Uterus (tissue), 4 donors: ENCODE measurements around the gene MAN2B1. TPM values are rescaled to one million over a fixed set of nuclear protein-coding genes. Genes with fewer than 3 reads are reported as not detected.
"Not testable (repeated sequence)": the region's sequence is repeated elsewhere in the genome, so short reads cannot be mapped to it uniquely, and the experiment has no call there.

ENCODE experiments used
- DNase-seq, 2 donors: peaks; one replicate each; pipeline ENCODE4 v3.0.0-alpha.2; 2019 to 2020
- H3K27ac ChIP-seq, 2 donors: fragments of 200-600 bp; sonication (generic); 1 replicate in 1 of 2; 2 replicates in 1 of 2; pipeline ENCODE4 v1.5.1; 2016 to 2018
- H3K27me3 ChIP-seq, 2 donors: fragments of 200-600 bp; sonication (generic); one replicate each; pipeline ENCODE4 v1.5.1; 2018 to 2019; ENCODE audit warnings: control low read depth in 1 of 2
- H3K36me3 ChIP-seq, 2 donors: fragments of 200-600 bp; sonication (generic); one replicate each; pipeline ENCODE4 v1.5.1; 2019; ENCODE audit warnings: control low read depth in 1 of 2
- H3K4me1 ChIP-seq, 2 donors: fragments of 200-600 bp; sonication (generic); one replicate each; pipeline ENCODE4 v1.5.1; 2018 to 2019; ENCODE audit warnings: control low read depth in 1 of 2
- H3K4me3 ChIP-seq, 2 donors: fragments of 200-600 bp; sonication (generic); 1 replicate in 1 of 2; 2 replicates in 1 of 2; pipeline ENCODE4 v1.5.1; 2018 to 2019; ENCODE audit warnings: mild to moderate bottlenecking in 1 of 2
- H3K9me3 ChIP-seq, 2 donors: fragments of 200-600 bp; sonication (generic); one replicate each; pipeline ENCODE4 v1.5.1; 2019; ENCODE audit warnings: control low read depth in 1 of 2
- CTCF ChIP-seq, 4 experiments: fragments of 200-600 bp in 2 of 4; fragments of 450-650 bp in 2 of 4; sonication (generic) in 2 of 4; IDR thresholded peaks; one replicate each; pipeline ENCODE4 v1.5.1; 2016 to 2019; ENCODE audit warnings: antibody characterized with exemption in 4 of 4, mild to moderate bottlenecking in 2 of 4, moderate library complexity in 1 of 4
- POLR2A ChIP-seq, 2 donors: fragments of 450-650 bp; IDR thresholded peaks; one replicate each; pipeline ENCODE4 v1.6.1; 2016; ENCODE audit warnings: antibody characterized with exemption in 2 of 2, mild to moderate bottlenecking in 1 of 2, moderate library complexity in 1 of 2
- intact Hi-C: fragments of 100-400 bp; cut with DNase I; formaldehyde crosslinking; loops from one replicate; pipeline ENCODE4 v1.15.1; 2023; ENCODE audit warnings: low total_unique reads
- total RNA-seq, 4 donors: library from RNA; depleted of rRNA in 3 of 4; stranded (reverse); fragments of >200 nt in 3 of 4; gene quantifications; one replicate each; pipeline versions ENCODE4 v1.1.0 to v1.2.4, GENCODE V29; 2014 to 2023
- donor health status: DM: yes; HTN: yes; CAD: no.

MAN2B1 gene
- total RNA-seq, 4 donors from 2014 or later, result 15.9 to 54.1 (median 42.8) TPM

- TF ChIP-seq POLR2A (IDR thresholded peaks at IDR 0.05) (no peak), CTCF (IDR thresholded peaks at IDR 0.05) (no peak)
- no peak overlapping the region for H3K27ac ChIP-seq
- no peak for DNase-seq
- H3K9me3 ChIP-seq, result peaks cover 0 to 5% of the 10 kb centered on the region in 2 donors
- intact Hi-C loops, result no loop called here
- no peak overlapping the region for H3K4me3 ChIP-seq
- H3K27me3 ChIP-seq, result no peaks in the 10 kb centered on the region
- no peaks in the 10 kb centered on the region for H3K4me1 ChIP-seq
- H3K36me3 ChIP-seq, result no peaks in the 10 kb centered on the region
These were observed 43.0 kb downstream of the MAN2B1 start for GRCh38 chr19:12623361-12624031.

- intact Hi-C loops, H3K4me1 ChIP-seq, DNase-seq, H3K27ac ChIP-seq, H3K4me3 ChIP-seq, H3K27me3 ChIP-seq, H3K36me3 ChIP-seq, H3K9me3 ChIP-seq: not testable (repeated sequence)
These were observed 45.1 kb downstream of the MAN2B1 start for GRCh38 chr19:12621253-12622024.

- Histone ChIP-seq H3K36me3 (no peaks in the 10 kb centered on the region), H3K27me3 (no peaks in the 10 kb centered on the region), H3K27ac (no peak overlapping the region), H3K4me3 (no peak overlapping the region), H3K4me1 (peaks cover 0 to 4% of the 10 kb centered on the region in 2 donors), H3K9me3 (no peaks in the 10 kb centered on the region)
- intact Hi-C loops, result no loop called here
- TF ChIP-seq CTCF (IDR thresholded peaks at IDR 0.05), result no peak
- no peak for TF ChIP-seq POLR2A (IDR thresholded peaks at IDR 0.05)
- no peak for DNase-seq
These were observed 48.9 kb downstream of the MAN2B1 start for GRCh38 chr19:12617646-12618045.

GRCh38 chr19:12611361-12611699 is 55.2 kb downstream of the MAN2B1 start:
- Histone ChIP-seq H3K4me3 (peak overlapping the region; percentile 83 to 97), H3K9me3 (no peaks in the 10 kb centered on the region), H3K27me3 (no peaks in the 10 kb centered on the region), H3K27ac (peak overlapping the region; percentile 94 to 99), H3K4me1 (peaks cover 0 to 4% of the 10 kb centered on the region in 2 donors), H3K36me3 (no peaks in the 10 kb centered on the region)
- peak; percentile 66 to 72 for DNase-seq
- TF ChIP-seq CTCF (IDR thresholded peaks at IDR 0.05) (no peak), POLR2A (IDR thresholded peaks at IDR 0.05) (peak in 1 of 2 donors; percentile 25)
- intact Hi-C loops, result no loop called here

- peak in 2 of 4 experiments; percentile 6 to 19 for TF ChIP-seq CTCF (IDR thresholded peaks at IDR 0.05)
- TF ChIP-seq POLR2A (IDR thresholded peaks at IDR 0.05), result peak; percentile 78 to 92
- H3K27me3 ChIP-seq, result no peaks in the 10 kb centered on the region
- intact Hi-C loops, result no loop called here
- H3K4me3 ChIP-seq, result peak within 1 kb of the TSS; percentile 83 to 97
- H3K4me1 ChIP-seq, result peaks cover 0 to 4% of the 10 kb centered on the region in 2 donors
- H3K27ac ChIP-seq, result peak within 1 kb of the TSS; percentile 94 to 99
- H3K36me3 ChIP-seq, result no peaks in the 10 kb centered on the region
- DNase-seq, result peak; percentile 98 to 99
- H3K9me3 ChIP-seq, result no peaks in the 10 kb centered on the region
These were observed 55.8 kb downstream of the MAN2B1 start, which contains the start of the genes ZNF490 and ZNF791 for GRCh38 chr19:12610540-12611360. Gene ZNF490, minus strand, starts transcription at chr19:12610813. Its CDS starts 133 bp downstream, at chr19:12610680. Gene ZNF791, plus strand, starts transcription at chr19:12610920. Its CDS starts 160 bp downstream, at chr19:12611080.
